H1 (cell line): ENCODE measurements around the gene RGS9. TPM values are rescaled to one million over a fixed set of nuclear protein-coding genes. Genes with fewer than 3 reads are reported as not detected.
A peak's percentile ranks its signal among the peaks of the same experiment; 100 is the strongest.

Experiments used
- CTCF ChIA-PET: fragments of 300-600 bp; sonication (Branson Sonifier 250); formaldehyde crosslinking; loops from one replicate; lab custom pipeline; 2021; ENCODE audit not compliant: partially characterized antibody; lab: Charles Lee
- POLR2A ChIA-PET: fragments of 300-600 bp; sonication (Branson Sonifier 250); formaldehyde crosslinking; loops from one replicate; lab custom pipeline; 2021; ENCODE audit warnings: inconsistent platforms; ENCODE audit not compliant: partially characterized antibody; lab: Charles Lee
- DNase-seq, 2 experiments: peaks; one replicate each; pipeline versions ENCODE4 v3.0.0 to v3.0.0-alpha.2; 2010 to 2022; ENCODE audit warnings: low spot score in 2 of 2, low read depth in 1 of 2, mixed read lengths in 1 of 2
- FAIRE-seq: peaks from 2 replicates; lab custom pipeline; 2011; peaks lifted over from hg19 to GRCh38; lab: Jason Lieb, UNC
- H2AFZ ChIP-seq: 2 replicates; pipeline ENCODE4 v1.8.1; 2012; ENCODE audit warnings: low read length, inconsistent platforms
- H2AK5ac ChIP-seq: 2 replicates; pipeline ENCODE4 v1.6.1; 2013; ENCODE audit warnings: low read depth, low read length
- H2BK120ac ChIP-seq: replicated peaks from 2 replicates; pipeline ENCODE3; 2013; ENCODE audit warnings: low read depth, low read length, inconsistent platforms
- H2BK12ac ChIP-seq: 2 replicates; pipeline ENCODE4 v1.6.1; 2013; ENCODE audit warnings: low read depth, low read length
- H2BK15ac ChIP-seq: 2 replicates; pipeline ENCODE4 v1.6.1; 2013; ENCODE audit warnings: low read length
- H2BK20ac ChIP-seq: 2 replicates; pipeline ENCODE4 v1.6.1; 2013; ENCODE audit warnings: low read length
- H2BK5ac ChIP-seq: 2 replicates; pipeline ENCODE4 v1.6.1; 2013; ENCODE audit warnings: low read depth, low read length
- H3K14ac ChIP-seq: 2 replicates; pipeline ENCODE4 v1.6.1; 2013; ENCODE audit warnings: inconsistent platforms; ENCODE audit not compliant: insufficient read length
- H3K18ac ChIP-seq: 2 replicates; pipeline ENCODE4 v1.6.1; 2013; ENCODE audit warnings: low read length; ENCODE audit errors: extremely low read depth
- H3K23ac ChIP-seq: 2 replicates; pipeline ENCODE4 v1.6.1; 2013; ENCODE audit warnings: inconsistent platforms; ENCODE audit not compliant: insufficient read length
- H3K23me2 ChIP-seq: 2 replicates; pipeline ENCODE4 v1.6.1; 2013; ENCODE audit warnings: low read depth, low read length
- H3K27ac ChIP-seq: 2 replicates; pipeline ENCODE4 v1.6.1; 2011; ENCODE audit warnings: low read depth, low read length, inconsistent platforms
- H3K27me3 ChIP-seq, 4 experiments: replicated peaks in 1 of 4; 1 replicate in 1 of 4; 2 replicates in 3 of 4; pipeline versions ENCODE4 v1.6.1 to v1.8.1; 2011 to 2013; ENCODE audit warnings: low read length in 3 of 4, mild to moderate bottlenecking in 3 of 4, inconsistent platforms in 2 of 4, mixed read lengths in 2 of 4, moderate library complexity in 1 of 4; ENCODE audit not compliant: control insufficient read depth in 3 of 4, insufficient read depth in 3 of 4; ENCODE audit errors: extremely low read depth in 1 of 4
- H3K36me3 ChIP-seq, 4 experiments: 2 replicates each; pipeline versions ENCODE4 v1.6.1 to v1.8.1; 2011 to 2013; ENCODE audit warnings: mild to moderate bottlenecking in 4 of 4, low read length in 3 of 4, moderate library complexity in 2 of 4, control low read depth in 1 of 4, inconsistent platforms in 1 of 4; ENCODE audit not compliant: insufficient read depth in 4 of 4, control insufficient read depth in 2 of 4
- H3K4ac ChIP-seq: replicated peaks from 2 replicates; pipeline ENCODE3; 2013; ENCODE audit warnings: low read length, low read depth, mixed read lengths, inconsistent platforms; ENCODE audit not compliant: insufficient read length
- H3K4me1 ChIP-seq, 4 experiments: replicated peaks in 1 of 4; 1 replicate in 1 of 4; 2 replicates in 3 of 4; pipeline versions ENCODE4 v1.6.1 to v1.8.1; 2011 to 2013; ENCODE audit warnings: low read length in 3 of 4, inconsistent platforms in 2 of 4, mixed read lengths in 1 of 4; ENCODE audit not compliant: insufficient read depth in 4 of 4, control insufficient read depth in 3 of 4
- H3K4me2 ChIP-seq, 2 experiments: 2 replicates each; pipeline versions ENCODE4 v1.6.1 to v1.8.1; 2011 to 2013; ENCODE audit warnings: low read depth in 2 of 2, low read length in 2 of 2, control low read depth in 1 of 2, inconsistent platforms in 1 of 2, mild to moderate bottlenecking in 1 of 2; ENCODE audit not compliant: insufficient read depth in 1 of 2
- H3K4me3 ChIP-seq, 4 experiments: fragments of 200-600, 300-600 bp in 1 of 4; sonication (generic), shearing (Covaris generic), sonication (Bioruptor Twin) in 1 of 4; 2 replicates each; pipeline versions ENCODE4 v1.5.1 to v1.8.1; 2011 to 2016; ENCODE audit warnings: low read length in 4 of 4, low read depth in 3 of 4, control low read depth in 2 of 4, inconsistent platforms in 2 of 4, mild to moderate bottlenecking in 2 of 4, mixed read lengths in 1 of 4, moderate library complexity in 1 of 4; ENCODE audit not compliant: insufficient read depth in 2 of 4; ENCODE audit errors: extremely low read depth in 1 of 4
- H3K56ac ChIP-seq: replicated peaks from 2 replicates; pipeline ENCODE3; 2013; ENCODE audit warnings: low read depth, mild to moderate bottlenecking, mixed read lengths, low read length, inconsistent platforms; ENCODE audit not compliant: insufficient read length
- H3K79me1 ChIP-seq: 2 replicates; pipeline ENCODE4 v1.6.1; 2013; ENCODE audit warnings: low read depth, low read length, control low read depth
- H3K79me2 ChIP-seq, 2 experiments: 2 replicates each; pipeline versions ENCODE4 v1.6.1 to v1.8.1; 2012 to 2013; ENCODE audit warnings: low read length in 2 of 2, mild to moderate bottlenecking in 2 of 2, inconsistent platforms in 1 of 2; ENCODE audit not compliant: insufficient read depth in 2 of 2, control insufficient read depth in 1 of 2
- H3K9ac ChIP-seq, 4 experiments: replicated peaks in 1 of 4; 1 replicate in 1 of 4; 2 replicates in 3 of 4; pipeline versions ENCODE4 v1.6.1 to v1.8.1; 2011 to 2013; ENCODE audit warnings: low read depth in 3 of 4, low read length in 3 of 4, control low read depth in 2 of 4, mild to moderate bottlenecking in 2 of 4, moderate library complexity in 2 of 4, inconsistent platforms in 1 of 4; ENCODE audit errors: extremely low read depth in 1 of 4
- H3K9me3 ChIP-seq, 2 experiments: 2 replicates each; pipeline versions ENCODE4 v1.6.1 to v1.8.1; 2012 to 2013; ENCODE audit warnings: mild to moderate bottlenecking in 2 of 2, moderate library complexity in 2 of 2, control low read depth in 1 of 2, inconsistent platforms in 1 of 2, low read depth in 1 of 2, low read length in 1 of 2, mixed read lengths in 1 of 2; ENCODE audit not compliant: insufficient read depth in 2 of 2
- H4K20me1 ChIP-seq, 2 experiments: replicated peaks in 1 of 2; 2 replicates each; pipeline versions ENCODE3 to v1.8.1; 2011 to 2013; ENCODE audit warnings: inconsistent platforms in 2 of 2, low read length in 2 of 2, mild to moderate bottlenecking in 1 of 2; ENCODE audit not compliant: insufficient read depth in 2 of 2, control insufficient read depth in 1 of 2
- H4K5ac ChIP-seq: 2 replicates; pipeline ENCODE4 v1.6.1; 2013; ENCODE audit warnings: low read length, low read depth, mixed read lengths, inconsistent platforms; ENCODE audit not compliant: insufficient read length
- H4K8ac ChIP-seq: 2 replicates; pipeline ENCODE4 v1.8.0; 2013; ENCODE audit warnings: mild to moderate bottlenecking, moderate library complexity, low read length, inconsistent platforms; ENCODE audit not compliant: insufficient read depth; ENCODE audit errors: extremely low read depth
- H4K91ac ChIP-seq: replicated peaks from 2 replicates; pipeline ENCODE3; 2013; ENCODE audit warnings: low read length, mixed read lengths, inconsistent platforms; ENCODE audit not compliant: insufficient read length
- POLR2AphosphoS5 ChIP-seq: IDR thresholded peaks from 2 replicates; pipeline ENCODE4 v1.6.1; 2011; ENCODE audit warnings: low read depth, low read length
- WGBS, 2 experiments: shearing (Covaris generic) in 1 of 2; methylation state at CpG; one replicate each; pipeline versions ENCODE4 v1.1.6 to v1.1.7; 2013 to 2015; ENCODE audit warnings: low lambda C conversion rate in 2 of 2, mixed read lengths in 2 of 2, inconsistent platforms in 1 of 2, low coverage in 1 of 2, missing lambda C conversion rate in 1 of 2; ENCODE audit not compliant: insufficient replicate concordance in 2 of 2, insufficient coverage in 1 of 2, insufficient read length in 1 of 2; ENCODE audit errors: extremely low coverage in 1 of 2, missing lambda C conversion rate in 1 of 2; 5-methylcytosine and 5-hydroxymethylcytosine counted together
- polyA plus RNA-seq, 7 experiments: library from polyadenylated mRNA; depleted of rRNA in 3 of 7; stranded (reverse) in 5 of 7; unstranded in 2 of 7; fragments of >200 nt in 5 of 7; fragments of 200-250 nt in 2 of 7; gene quantifications; 1 replicate in 5 of 7; 2 replicates in 1 of 7; 4 replicates in 1 of 7; pipeline versions ENCODE4 v1.2.1 to v1.2.3, GENCODE V29; 2011 to 2013; ENCODE audit warnings: missing spikeins in 2 of 7, mixed read lengths in 2 of 7
- total RNA-seq: library from RNA; stranded (reverse); fragmentation: NEBNext Ultra II Directional; extraction: Animal tissue kit (Norgen Biotek cat#: 25700); gene quantifications from 2 replicates; pipeline ENCODE4 v1.2.1, GENCODE V29; 2021

RGS9 gene
- total and polyA plus RNA-seq, 2 of the 8 experiments (the other 6 are each of a cell fraction or from before 2014, with no cell fraction given), result 8.9 to 20.5 TPM

GRCh38 chr17:65099941-65100315, 37.2 kb upstream of the RGS9 start:
- CTCF ChIA-PET, result interaction anchor here (0.6 to 8.1 kb wide), 16 partner anchors 9 to 1222 kb away, joined by 3 to 64 read pairs (median 5); no protein-coding TSS in a partner anchor
- peak overlapping the region; percentile 52 to 61; a peak in 2 of 4 replicates for H3K4me2 ChIP-seq
- H3K79me1 ChIP-seq, result no peaks in the 10 kb centered on the region
- peaks cover 8% of the 10 kb centered on the region; the same call in 1 of the 2 replicates for H3K23me2 ChIP-seq
- H3K79me2 ChIP-seq, result no peaks in the 10 kb centered on the region
- no peak overlapping the region for H2BK20ac ChIP-seq
- H3K9ac ChIP-seq, result no peak overlapping the region
- POLR2A ChIA-PET, result interaction anchor here (0.7 kb wide), 1 partner anchor 84 kb away, joined by 4 read pairs; no protein-coding TSS in a partner anchor
- no peak overlapping the region for H3K14ac ChIP-seq
- H3K9me3 ChIP-seq, result no peaks in the 10 kb centered on the region
- H3K56ac ChIP-seq, result no peak overlapping the region
- H4K8ac ChIP-seq, result no peak overlapping the region
- no peak overlapping the region for H3K4ac ChIP-seq
- H2AFZ ChIP-seq, result peak overlapping the region; percentile 30; the same call in 1 of the 2 replicates
- peak overlapping the region; percentile 15 for H4K5ac ChIP-seq
- no peak overlapping the region for H2AK5ac ChIP-seq
- peaks cover 0 to 1% of the 10 kb centered on the region in 2 experiments for H4K20me1 ChIP-seq
- no peak overlapping the region for H2BK12ac ChIP-seq
- H3K18ac ChIP-seq, result no peak overlapping the region
- no peak overlapping the region for H2BK15ac ChIP-seq
- no peak for DNase-seq
- WGBS, 2 experiments, result 68% methylated on average over 5 of the region's 5 CpGs; no CpG with 5 or more reads in 1 of the 2 experiments
- H3K27me3 ChIP-seq, result no peaks in the 10 kb centered on the region
- H2BK5ac ChIP-seq, result no peak overlapping the region
- H3K4me3 ChIP-seq, result peak overlapping the region in 3 of 4 experiments; percentile 8 to 66 (median 11); a peak in 3 of 8 replicates
- no peak overlapping the region for H3K27ac ChIP-seq
- no peak for FAIRE-seq
- peaks cover 0 to 6% (median 3%) of the 10 kb centered on the region in 4 experiments; a peak in 2 of 7 replicates for H3K4me1 ChIP-seq
- no peak overlapping the region for H2BK120ac ChIP-seq
- H3K23ac ChIP-seq, result no peak overlapping the region
- H3K36me3 ChIP-seq, result no peaks in the 10 kb centered on the region
- no peak overlapping the region for H4K91ac ChIP-seq
- TF ChIP-seq POLR2AphosphoS5, result no peak
